B cell (primary cell): ENCODE data around the gene ALDOA. TPM values are rescaled to one million over a fixed set of nuclear protein-coding genes. Genes with fewer than 3 reads are reported as not detected.

ENCODE experiments used
- ATAC-seq: fragments of 200-7000 bp; cut with Tn5 transposase; one replicate; pipeline ENCODE4 v1.10.0; 2021; ENCODE audit warnings: low read depth, mild to moderate bottlenecking, moderate number of reproducible peaks, moderate library complexity
- CTCF ChIA-PET: fragments of 350-600 bp; sonication (Branson Sonifier 250); formaldehyde crosslinking; loops from one replicate; lab custom pipeline; 2021; ENCODE audit warnings: antibody characterized with exemption, inconsistent platforms; lab: Charles Lee
- POLR2A ChIA-PET: fragments of 350-600 bp; sonication (Branson Sonifier 250); formaldehyde crosslinking; loops from one replicate; lab custom pipeline; 2021; ENCODE audit warnings: antibody characterized with exemption; lab: Charles Lee
- DNase-seq: peaks from one replicate; pipeline ENCODE4 v3.0.0; 2013
- H2AFZ ChIP-seq: 2 replicates; pipeline ENCODE4 v1.6.1; 2012; ENCODE audit warnings: mild to moderate bottlenecking, low read depth, low read length; ENCODE audit not compliant: insufficient read depth, poor library complexity, severe bottlenecking
- H3K27ac ChIP-seq, 2 donors: 1 replicate in 1 of 2; 2 replicates in 1 of 2; pipeline ENCODE4 v1.5.1; 2012 to 2013; ENCODE audit warnings: low read length in 2 of 2, mild to moderate bottlenecking in 2 of 2, moderate library complexity in 1 of 2
- H3K27me3 ChIP-seq, 4 experiments: fragments of 200-600 bp in 1 of 4; sonication (generic) in 1 of 4; replicated peaks in 1 of 4; 1 replicate in 2 of 4; 2 replicates in 2 of 4; pipeline versions ENCODE4 v1.6.1 to v1.7.0; 2013 to 2016; ENCODE audit warnings: low read length in 3 of 4, mild to moderate bottlenecking in 2 of 4, mixed read lengths in 1 of 4, moderate library complexity in 1 of 4; ENCODE audit not compliant: insufficient read depth in 4 of 4, control insufficient read depth in 3 of 4; ENCODE audit errors: control extremely low read depth in 1 of 4
- H3K36me3 ChIP-seq, 2 experiments: replicated peaks in 1 of 2; 1 replicate in 1 of 2; 2 replicates in 1 of 2; pipeline versions ENCODE4 v1.6.1 to v1.7.1; 2013; ENCODE audit warnings: low read length in 1 of 2; ENCODE audit not compliant: insufficient read depth in 2 of 2, control insufficient read depth in 1 of 2; ENCODE audit errors: control extremely low read depth in 1 of 2, extremely low read depth in 1 of 2
- H3K4me1 ChIP-seq, 2 donors: fragments of 200-600 bp in 1 of 2; sonication (generic) in 1 of 2; 1 replicate in 1 of 2; 2 replicates in 1 of 2; pipeline versions ENCODE4 v1.5.1 to v1.6.1; 2013 to 2017; ENCODE audit warnings: low read length in 2 of 2; ENCODE audit not compliant: control insufficient read depth in 2 of 2, insufficient read depth in 2 of 2
- H3K4me2 ChIP-seq: replicated peaks from 2 replicates; pipeline ENCODE3; 2012; ENCODE audit warnings: mild to moderate bottlenecking, low read depth, low read length; ENCODE audit not compliant: poor library complexity, severe bottlenecking
- H3K4me3 ChIP-seq, 5 experiments: fragments of 200-600 bp in 1 of 5; sonication (generic) in 1 of 5; 1 replicate in 3 of 5; 2 replicates in 2 of 5; pipeline versions ENCODE4 v1.5.1 to v1.7.0; 2011 to 2016; ENCODE audit warnings: low read length in 4 of 5, mild to moderate bottlenecking in 4 of 5, low read depth in 2 of 5, control low read depth in 1 of 5, moderate library complexity in 1 of 5; ENCODE audit not compliant: insufficient read depth in 1 of 5; ENCODE audit errors: control extremely low read depth in 1 of 5, extremely low read depth in 1 of 5
- H3K79me2 ChIP-seq: fragments of 200-600 bp; sonication (generic); one replicate; pipeline ENCODE4 v1.6.0; 2016; ENCODE audit warnings: low read length; ENCODE audit not compliant: control insufficient read depth, insufficient read depth
- H3K9ac ChIP-seq: fragments of 200-600 bp; sonication (generic); 2 replicates; pipeline ENCODE4 v1.6.1; 2017; ENCODE audit warnings: mild to moderate bottlenecking, low read length, moderate library complexity
- H3K9me3 ChIP-seq, 3 donors: one replicate each; pipeline versions ENCODE4 v1.6.1 to v1.7.1; 2013; ENCODE audit warnings: low read length in 2 of 3; ENCODE audit not compliant: control insufficient read depth in 2 of 3, insufficient read depth in 1 of 3; ENCODE audit errors: control extremely low read depth in 1 of 3
- H4K20me1 ChIP-seq: 2 replicates; pipeline ENCODE4 v1.6.0; 2012; ENCODE audit warnings: mild to moderate bottlenecking, low read length; ENCODE audit not compliant: insufficient read depth, control insufficient read depth, poor library complexity, severe bottlenecking
- H3K27ac Mint-ChIP-seq: one replicate; pipeline ENCODE4 v1.8.0; 2021; ENCODE audit warnings: mixed read lengths
- H3K27me3 Mint-ChIP-seq: one replicate; pipeline ENCODE4 v1.8.0; 2021; ENCODE audit warnings: mixed read lengths
- H3K4me1 Mint-ChIP-seq: one replicate; pipeline ENCODE4 v1.8.0; 2021; ENCODE audit warnings: mixed read lengths
- H3K4me3 Mint-ChIP-seq: one replicate; pipeline ENCODE4 v1.8.0; 2021; ENCODE audit warnings: mixed read lengths
- H3K9me3 Mint-ChIP-seq: one replicate; pipeline ENCODE4 v1.8.0; 2022; ENCODE audit warnings: mixed read lengths; ENCODE audit not compliant: insufficient read depth
- EZH2 ChIP-seq: IDR thresholded peaks from 2 replicates; pipeline ENCODE4 v1.6.1; 2012; ENCODE audit warnings: borderline replicate concordance, low read depth, mild to moderate bottlenecking, moderate library complexity, low read length; ENCODE audit not compliant: insufficient read depth, poor library complexity, severe bottlenecking
- WGBS: methylation state at CpG from one replicate; pipeline ENCODE4 v1.1.5; 2013; ENCODE audit warnings: missing lambda C conversion rate; ENCODE audit not compliant: insufficient coverage; 5-methylcytosine and 5-hydroxymethylcytosine counted together
- intact Hi-C: fragments of 100-400 bp; cut with micrococcal nuclease; formaldehyde crosslinking; loops from one replicate; pipeline ENCODE4 v1.10.0; 2022
- polyA plus RNA-seq: library from polyadenylated mRNA; depleted of rRNA; stranded (reverse); fragments of >200 nt; gene quantifications from 2 replicates; pipeline ENCODE4 v1.2.3, GENCODE V29; 2012
- total RNA-seq, 2 donors: library from RNA; stranded (reverse); fragments of 120-200 nt in 1 of 2; gene quantifications; 1 replicate in 1 of 2; 2 replicates in 1 of 2; pipeline versions ENCODE4 v1.2.3 to v1.2.4, GENCODE V29; 2013 to 2022
- TF ChIP-seq, protein P1 (sequence below): fragments of 200-600 bp; IDR thresholded peaks from one replicate; pipeline ENCODE4 v1.8.0; 2022; ENCODE audit warnings: antibody characterized with exemption, mild to moderate bottlenecking

Gene ALDOA
- total and polyA plus RNA-seq, 2 donors (not counting 1 experiment from before 2014, with no cell fraction given) = 329 to 343 TPM

DNA sequence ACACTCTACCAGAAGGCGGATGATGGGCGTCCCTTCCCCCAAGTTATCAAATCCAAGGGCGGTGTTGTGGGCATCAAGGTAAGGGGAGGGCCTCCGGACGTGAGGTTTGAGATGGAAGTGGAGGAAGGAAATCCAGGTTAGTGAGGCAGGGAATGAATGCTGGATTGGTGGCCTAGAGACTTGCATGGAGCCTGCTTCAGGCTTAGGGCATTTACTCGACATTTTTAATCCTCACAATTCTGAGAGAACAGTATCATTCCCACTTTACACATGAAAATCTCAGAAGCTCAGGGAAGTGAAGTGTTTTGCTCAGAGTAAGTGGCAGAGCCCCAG, 2.0 kb downstream of the ALDOA start:
- ATAC-seq (no peak), DNase-seq (no peak)
- no peaks in the 10 kb centered on the region for H3K9me3 ChIP-seq
- H4K20me1 ChIP-seq = peaks cover 48% of the 10 kb centered on the region
- H3K4me3 ChIP-seq = no peak overlapping the region
- ChIA-PET POLR2A (no interaction called here), CTCF (interaction anchor here (0.7 to 3.4 kb wide), 3 partner anchors 24 to 1512 kb away, joined by 3 to 18 read pairs (median 3); partner anchors contain the start of gene TBX6)
- TF ChIP-seq, protein P1, sequence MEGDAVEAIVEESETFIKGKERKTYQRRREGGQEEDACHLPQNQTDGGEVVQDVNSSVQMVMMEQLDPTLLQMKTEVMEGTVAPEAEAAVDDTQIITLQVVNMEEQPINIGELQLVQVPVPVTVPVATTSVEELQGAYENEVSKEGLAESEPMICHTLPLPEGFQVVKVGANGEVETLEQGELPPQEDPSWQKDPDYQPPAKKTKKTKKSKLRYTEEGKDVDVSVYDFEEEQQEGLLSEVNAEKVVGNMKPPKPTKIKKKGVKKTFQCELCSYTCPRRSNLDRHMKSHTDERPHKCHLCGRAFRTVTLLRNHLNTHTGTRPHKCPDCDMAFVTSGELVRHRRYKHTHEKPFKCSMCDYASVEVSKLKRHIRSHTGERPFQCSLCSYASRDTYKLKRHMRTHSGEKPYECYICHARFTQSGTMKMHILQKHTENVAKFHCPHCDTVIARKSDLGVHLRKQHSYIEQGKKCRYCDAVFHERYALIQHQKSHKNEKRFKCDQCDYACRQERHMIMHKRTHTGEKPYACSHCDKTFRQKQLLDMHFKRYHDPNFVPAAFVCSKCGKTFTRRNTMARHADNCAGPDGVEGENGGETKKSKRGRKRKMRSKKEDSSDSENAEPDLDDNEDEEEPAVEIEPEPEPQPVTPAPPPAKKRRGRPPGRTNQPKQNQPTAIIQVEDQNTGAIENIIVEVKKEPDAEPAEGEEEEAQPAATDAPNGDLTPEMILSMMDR = no peak
- no peak for TF ChIP-seq EZH2
- peaks cover 31% of the 10 kb centered on the region for H3K4me1 Mint-ChIP-seq
- no peak overlapping the region for H3K9ac ChIP-seq
- intact Hi-C loops = loop anchor here (10.0 kb wide), 2 partner anchors 307 to 627 kb away; partner anchors contain the start of genes MYL11, SRCAP and TBC1D10B
- WGBS = no CpG with 5 or more reads among the region's 6 CpGs
- peaks cover 16 to 42% of the 10 kb centered on the region in 2 donors for H3K4me1 ChIP-seq
- no peak overlapping the region for H3K4me2 ChIP-seq
- peak overlapping the region; percentile 56 for H3K27ac Mint-ChIP-seq
- H3K36me3 ChIP-seq = peaks cover 15 to 53% of the 10 kb centered on the region in 2 experiments
- no peak overlapping the region for H3K27ac ChIP-seq
- no peak overlapping the region for H2AFZ ChIP-seq
- no peaks in the 10 kb centered on the region for H3K27me3 ChIP-seq
- H3K79me2 ChIP-seq = peaks cover 53% of the 10 kb centered on the region
- H3K27me3 Mint-ChIP-seq = no peaks in the 10 kb centered on the region
- H3K4me3 Mint-ChIP-seq = peak overlapping the region; percentile 100
- no peaks in the 10 kb centered on the region for H3K9me3 Mint-ChIP-seq

DNA sequence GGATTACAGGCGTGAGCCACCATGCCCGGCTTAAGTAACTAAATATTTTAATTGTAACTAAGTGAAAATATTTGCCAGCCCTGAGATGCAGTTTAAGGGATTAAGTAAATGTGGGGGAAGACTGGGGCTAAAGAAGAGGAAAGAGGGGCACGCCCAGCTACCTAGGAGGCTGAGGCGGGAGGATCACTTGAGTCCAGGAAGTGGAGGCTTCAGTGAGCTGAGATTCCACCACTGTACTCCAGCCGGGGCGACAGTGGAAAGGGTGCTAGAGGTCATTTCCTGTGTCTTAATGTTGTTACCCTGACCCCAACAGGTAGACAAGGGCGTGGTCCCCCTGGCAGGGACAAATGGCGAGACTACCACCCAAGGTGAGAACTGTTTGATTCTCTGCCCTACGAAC, 2.8 kb downstream of the ALDOA start:
- Histone ChIP-seq H3K27ac (peak overlapping the region in 1 of 2 donors; percentile 9), H3K4me2 (no peak overlapping the region), H3K9me3 (no peaks in the 10 kb centered on the region), H3K36me3 (peaks cover 15 to 55% of the 10 kb centered on the region in 2 experiments), H3K9ac (no peak overlapping the region), H2AFZ (no peak overlapping the region), H3K79me2 (peaks cover 53% of the 10 kb centered on the region), H4K20me1 (peaks cover 48% of the 10 kb centered on the region), H3K27me3 (no peaks in the 10 kb centered on the region), H3K4me3 (no peak overlapping the region), H3K4me1 (peaks cover 16 to 38% of the 10 kb centered on the region in 2 donors)
- DNase-seq = no peak
- peaks cover 31% of the 10 kb centered on the region for H3K4me1 Mint-ChIP-seq
- no peaks in the 10 kb centered on the region for H3K9me3 Mint-ChIP-seq
- H3K27me3 Mint-ChIP-seq = no peaks in the 10 kb centered on the region
- H3K27ac Mint-ChIP-seq = peak overlapping the region; percentile 59
- no peak overlapping the region for H3K4me3 Mint-ChIP-seq
- intact Hi-C loops = loop anchor here (10.0 kb wide), 2 partner anchors 306 to 626 kb away; partner anchors contain the start of genes MYL11, SRCAP and TBC1D10B
- no peak for TF ChIP-seq EZH2
- TF ChIP-seq, protein P1 = no peak
- ChIA-PET POLR2A (interaction anchor here (1.3 kb wide), 1 partner anchor 115 kb away, joined by 3 read pairs; the partner anchor contains the start of gene CORO1A), CTCF (interaction anchor here (0.7 to 3.4 kb wide), 2 partner anchors 23 to 1513 kb away, joined by 3 to 18 read pairs; partner anchors contain the start of gene TBX6)
- ATAC-seq = no peak
- 100% methylated on average over 5 of the region's 9 CpGs for WGBS
